ENCODE results near the gene PTPRM.

- no peak for TF ChIP-seq CTCF (IDR thresholded peaks at IDR 0.05)
- TF ChIP-seq ZNF219 (CRISPR knock-in tag; IDR thresholded peaks at IDR 0.05; ENCODE audit: borderline replicate concordance), result no peak
- TF ChIP-seq CREB1 (CRISPR knock-in tag; IDR thresholded peaks at IDR 0.05), result no peak
- no peak for TF ChIP-seq ZBTB21 (CRISPR knock-in tag; IDR thresholded peaks at IDR 0.05; ENCODE audit: borderline replicate concordance)
- no peak for TF ChIP-seq ATF3 (CRISPR knock-in tag; conservative IDR thresholded peaks at IDR 0.05)
- TF ChIP-seq ZSCAN18 (CRISPR knock-in tag; IDR thresholded peaks at IDR 0.05), result no peak
- no peak for TF ChIP-seq MLX (CRISPR knock-in tag; IDR thresholded peaks at IDR 0.05)
- TF ChIP-seq MAX (CRISPR knock-in tag; IDR thresholded peaks at IDR 0.05), result no peak
- no peak for TF ChIP-seq ZNF512 (CRISPR knock-in tag; IDR thresholded peaks at IDR 0.05; ENCODE audit: borderline replicate concordance)
Measured at GRCh38 chr18:8391068-8391467, 824.0 kb downstream of the PTPRM start.
